ENCODE measurements around the gene VAV2.

Gene VAV2

DNA sequence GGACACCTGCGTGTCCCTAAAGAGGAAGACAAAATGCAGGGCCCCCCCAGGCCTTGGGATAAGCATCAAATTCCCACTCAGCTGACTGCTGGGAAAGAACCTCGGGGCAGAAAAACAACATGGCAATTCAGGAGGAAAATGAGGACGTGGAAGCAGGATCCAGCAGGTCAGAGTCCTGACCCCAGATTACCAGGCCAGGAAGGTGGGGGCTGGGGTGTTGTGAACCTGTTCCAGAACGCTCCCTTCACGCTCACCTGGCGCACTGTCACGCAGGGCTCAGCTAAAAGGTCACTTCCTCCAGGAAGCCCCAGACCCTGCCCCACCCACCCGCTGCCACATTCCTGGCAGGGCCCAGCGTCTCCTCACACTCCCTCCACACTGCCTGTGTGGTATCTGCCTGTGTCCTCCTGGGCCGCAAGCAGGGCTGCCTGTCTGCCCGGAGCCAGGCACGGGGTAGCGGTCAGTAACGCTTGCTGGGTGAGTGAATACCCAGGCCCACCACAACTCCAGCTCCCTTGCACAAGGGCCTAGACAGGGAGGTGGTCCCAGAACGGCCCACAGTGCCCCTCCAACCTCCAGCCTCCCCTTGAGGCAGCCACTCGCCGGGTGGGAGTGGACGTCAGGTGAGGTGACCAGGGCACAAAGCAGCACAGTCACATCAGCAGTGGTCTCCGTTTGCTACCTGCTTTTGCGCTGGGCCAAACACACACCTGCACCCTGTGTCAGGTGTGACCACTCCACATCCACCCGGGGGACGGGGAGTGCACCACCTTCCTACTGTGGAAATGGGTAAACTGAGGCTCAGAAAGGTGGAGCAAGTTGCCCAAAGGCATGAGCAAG, 18.1 kb downstream of the VAV2 start:
- H3K27ac Mint-ChIP-seq = no peak overlapping the region
- no peaks in the 10 kb centered on the region for H3K4me1 Mint-ChIP-seq (ENCODE audit: low read depth)
- no peak for DNase-seq
- H3K4me3 Mint-ChIP-seq = no peak overlapping the region
- no peaks in the 10 kb centered on the region for H3K36me3 Mint-ChIP-seq (ENCODE audit: low read depth)
- H3K27me3 Mint-ChIP-seq = no peaks in the 10 kb centered on the region
- H3K9me3 Mint-ChIP-seq = no peaks in the 10 kb centered on the region

DNA sequence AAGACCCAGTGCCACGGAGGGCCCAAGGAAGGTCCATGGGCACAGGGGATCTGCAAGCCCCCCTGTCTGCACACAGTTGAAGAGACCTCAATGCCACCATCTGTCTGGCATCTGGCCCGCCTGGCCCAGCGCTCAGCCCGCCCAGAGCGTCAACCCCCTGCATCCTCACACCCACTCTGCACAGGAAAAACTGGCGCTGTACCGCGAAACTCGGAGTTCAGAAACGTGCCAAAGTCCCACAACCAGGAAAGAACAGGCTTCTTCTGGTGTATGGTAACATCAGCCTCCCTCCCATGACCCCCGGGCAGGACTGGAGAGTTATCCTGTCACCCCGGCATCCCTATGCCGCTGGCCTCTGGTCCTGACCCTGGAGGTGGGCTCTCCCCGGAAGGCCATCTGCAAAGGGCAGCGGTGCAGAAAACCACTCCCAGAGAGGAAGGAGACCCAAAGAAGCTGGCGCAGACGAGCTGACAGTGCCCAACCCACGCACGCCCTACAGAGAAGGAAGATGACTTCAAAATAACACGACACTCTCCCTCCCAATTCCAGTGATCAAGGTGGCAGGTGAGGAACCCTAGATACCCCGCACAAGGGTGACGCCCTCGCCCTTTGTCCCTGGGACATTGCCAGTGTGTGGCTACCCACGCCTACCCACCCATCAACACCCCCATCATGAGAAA, 18.9 kb downstream of the VAV2 start:
- no peaks in the 10 kb centered on the region for H3K9me3 Mint-ChIP-seq
- H3K27ac Mint-ChIP-seq = no peak overlapping the region
- DNase-seq = no peak
- no peak overlapping the region for H3K4me3 Mint-ChIP-seq
- H3K27me3 Mint-ChIP-seq = no peaks in the 10 kb centered on the region
- H3K4me1 Mint-ChIP-seq (ENCODE audit: low read depth) = no peaks in the 10 kb centered on the region
- no peaks in the 10 kb centered on the region for H3K36me3 Mint-ChIP-seq (ENCODE audit: low read depth)

DNA sequence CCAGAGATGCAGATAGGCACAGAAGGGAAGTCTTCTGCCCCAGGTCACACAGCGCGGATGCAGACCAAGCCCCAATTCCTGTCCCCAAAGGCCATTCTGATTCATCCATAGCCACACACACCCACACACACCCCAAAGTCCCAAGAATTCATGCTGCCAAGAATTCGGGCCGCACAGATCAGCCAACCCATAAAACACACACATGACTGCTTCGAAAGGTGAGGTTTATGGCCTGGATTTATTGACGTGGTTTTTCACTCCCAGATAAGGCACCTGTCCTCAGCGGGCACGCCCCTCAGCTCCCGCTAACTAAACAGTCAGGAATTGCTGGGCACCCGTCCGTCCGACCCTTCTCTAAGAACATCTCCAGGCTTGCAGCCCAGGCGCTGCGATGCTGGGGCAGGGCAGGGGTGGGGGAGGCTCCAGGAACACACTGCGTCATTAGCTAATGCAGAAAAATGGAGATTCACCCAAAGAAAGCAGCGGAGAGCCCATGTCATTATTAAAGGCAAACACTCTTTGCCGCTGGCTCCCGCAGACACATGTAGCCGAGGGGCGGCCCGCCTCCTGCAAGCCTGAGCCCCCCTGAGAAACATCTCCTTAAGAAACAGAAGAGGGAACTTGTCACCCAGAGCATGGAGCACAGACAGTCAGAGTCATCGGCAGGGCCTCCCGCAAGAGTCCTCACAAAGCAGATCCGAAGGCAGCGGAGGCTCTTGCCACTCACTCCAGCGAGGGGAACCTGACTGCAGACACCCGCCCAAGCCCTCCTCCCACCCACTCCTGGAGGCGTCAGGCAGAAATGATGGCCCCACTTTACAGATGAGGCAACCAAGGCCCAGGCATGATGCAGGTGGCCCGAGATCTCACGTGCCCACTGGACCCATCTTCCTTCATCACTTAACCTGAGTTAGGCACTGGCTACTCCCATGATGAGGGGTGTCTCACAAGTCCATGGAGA, 19.9 kb downstream of the VAV2 start:
- Mint-ChIP-seq H3K9me3 (no peaks in the 10 kb centered on the region), H3K4me3 (no peak overlapping the region), H3K27me3 (no peaks in the 10 kb centered on the region), H3K4me1 (ENCODE audit: low read depth) (no peaks in the 10 kb centered on the region), H3K27ac (no peak overlapping the region), H3K36me3 (ENCODE audit: low read depth) (no peaks in the 10 kb centered on the region)
- no peak for DNase-seq

DNA sequence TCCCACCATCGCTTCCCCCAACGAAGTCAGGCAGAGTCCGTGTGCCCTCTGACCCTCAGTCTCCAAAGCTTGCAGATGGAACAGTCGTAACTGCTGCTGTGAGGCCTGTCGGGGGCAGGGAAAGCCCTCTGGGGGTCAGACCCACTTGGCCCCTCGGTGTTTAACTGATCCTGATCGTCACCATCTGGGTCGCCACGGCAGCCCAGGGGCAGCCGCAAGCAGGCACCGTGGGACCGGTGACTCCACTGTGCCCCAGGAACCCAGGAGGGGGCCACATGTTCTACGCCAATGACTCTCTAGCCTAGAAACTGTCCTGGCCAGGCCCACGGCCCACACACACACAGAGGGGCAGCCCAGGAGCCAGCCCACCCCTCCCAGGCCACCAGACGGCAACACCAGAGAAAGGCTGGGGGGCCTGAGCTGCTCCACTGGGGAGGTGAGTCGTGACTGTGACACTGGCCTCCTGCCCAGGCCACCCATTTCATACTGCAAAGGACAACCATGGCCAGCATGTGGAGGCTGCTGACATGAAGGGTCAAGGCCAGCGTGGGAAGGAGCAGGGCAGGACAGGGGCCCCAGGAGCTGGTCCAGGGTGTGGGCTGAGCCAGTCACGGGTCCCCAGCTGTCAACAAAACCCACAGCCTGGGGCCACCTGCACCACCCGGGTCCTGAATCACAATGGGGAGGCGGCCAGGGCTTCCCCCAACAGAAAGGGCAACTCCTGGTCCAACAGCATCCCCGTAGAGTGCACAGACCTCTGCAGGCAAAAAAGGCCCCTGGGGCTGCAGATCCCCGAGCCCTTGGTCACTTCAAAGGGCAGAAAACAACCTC, 20.8 kb downstream of the VAV2 start:
- no peaks in the 10 kb centered on the region for H3K4me1 Mint-ChIP-seq (ENCODE audit: low read depth)
- H3K36me3 Mint-ChIP-seq (ENCODE audit: low read depth) = no peaks in the 10 kb centered on the region
- H3K27me3 Mint-ChIP-seq = no peaks in the 10 kb centered on the region
- H3K9me3 Mint-ChIP-seq = no peaks in the 10 kb centered on the region
- H3K27ac Mint-ChIP-seq = no peak overlapping the region
- no peak overlapping the region for H3K4me3 Mint-ChIP-seq
- no peak for DNase-seq

DNA sequence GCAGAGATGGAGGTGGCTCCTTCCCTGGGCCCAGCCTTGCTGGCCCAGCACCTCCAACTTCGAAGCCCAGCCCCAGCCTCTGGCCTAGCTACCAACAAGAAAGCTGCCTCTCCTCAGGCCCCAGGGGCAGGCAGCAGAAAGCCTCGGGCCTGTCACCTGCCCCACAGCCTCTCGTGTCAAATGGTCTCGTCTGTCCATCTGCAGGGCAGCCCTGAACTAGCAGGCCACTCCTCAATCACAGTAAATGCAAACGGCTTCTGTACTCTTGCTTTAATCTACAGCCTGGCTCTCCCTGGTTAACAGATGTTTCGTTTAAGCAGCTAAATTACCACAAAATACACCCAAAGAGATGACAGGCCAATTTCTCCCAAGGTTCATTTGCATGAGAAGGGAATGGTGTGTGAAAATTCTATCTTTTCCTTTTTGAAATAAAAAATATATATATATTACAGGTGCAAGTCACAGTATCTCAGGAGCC, 21.5 kb downstream of the VAV2 start:
- Mint-ChIP-seq H3K4me3 (no peak overlapping the region), H3K4me1 (ENCODE audit: low read depth) (no peaks in the 10 kb centered on the region), H3K36me3 (ENCODE audit: low read depth) (no peaks in the 10 kb centered on the region), H3K9me3 (peaks cover 3% of the 10 kb centered on the region), H3K27ac (no peak overlapping the region), H3K27me3 (no peaks in the 10 kb centered on the region)
- no peak for DNase-seq

DNA sequence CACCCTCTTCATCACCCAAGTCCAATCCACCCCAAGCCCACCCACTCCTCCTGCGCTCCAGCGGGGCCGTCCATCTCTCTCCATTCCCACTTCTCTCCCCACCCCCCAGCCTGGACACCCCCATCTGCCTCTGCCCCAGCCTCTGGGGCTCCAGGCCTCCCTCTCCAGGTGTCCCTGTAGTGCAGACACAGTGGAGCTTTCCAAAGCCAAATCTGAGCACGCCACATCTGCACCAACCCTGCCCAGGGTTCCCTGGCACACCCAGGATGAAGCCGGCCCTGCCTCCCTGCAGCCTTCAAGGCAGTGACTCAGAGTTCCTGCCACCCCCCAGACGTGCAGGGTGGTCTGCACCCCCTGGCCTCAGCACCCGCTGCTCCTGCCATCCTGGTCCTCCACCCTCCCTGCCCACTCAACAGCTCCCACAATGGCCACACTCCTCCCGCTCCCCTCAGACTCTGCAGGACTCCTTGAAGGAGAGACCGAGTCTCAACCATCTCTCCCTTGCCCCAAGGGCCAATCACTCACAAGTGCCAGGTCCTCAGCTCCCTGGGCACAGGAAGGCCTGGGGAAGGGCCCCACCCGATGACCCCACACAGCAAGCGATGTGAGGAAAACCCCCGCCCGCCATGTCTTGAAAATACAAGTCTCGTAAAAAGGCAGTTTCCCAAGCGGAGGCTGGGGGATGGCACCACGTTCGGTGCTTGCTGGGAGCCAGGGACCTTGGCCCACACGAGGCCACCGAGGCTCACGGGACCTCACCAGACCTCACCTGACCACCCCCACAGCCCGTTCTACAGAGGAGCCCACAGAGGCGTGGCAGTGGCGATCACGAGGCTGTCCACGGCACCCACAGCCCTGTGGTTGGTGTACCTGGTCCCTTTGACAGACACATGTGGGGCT, 22.2 kb downstream of the VAV2 start:
- Mint-ChIP-seq H3K36me3 (ENCODE audit: low read depth) (no peaks in the 10 kb centered on the region), H3K27me3 (no peaks in the 10 kb centered on the region), H3K27ac (no peak overlapping the region), H3K9me3 (peaks cover 4% of the 10 kb centered on the region), H3K4me1 (ENCODE audit: low read depth) (no peaks in the 10 kb centered on the region), H3K4me3 (no peak overlapping the region)
- no peak for DNase-seq

DNA sequence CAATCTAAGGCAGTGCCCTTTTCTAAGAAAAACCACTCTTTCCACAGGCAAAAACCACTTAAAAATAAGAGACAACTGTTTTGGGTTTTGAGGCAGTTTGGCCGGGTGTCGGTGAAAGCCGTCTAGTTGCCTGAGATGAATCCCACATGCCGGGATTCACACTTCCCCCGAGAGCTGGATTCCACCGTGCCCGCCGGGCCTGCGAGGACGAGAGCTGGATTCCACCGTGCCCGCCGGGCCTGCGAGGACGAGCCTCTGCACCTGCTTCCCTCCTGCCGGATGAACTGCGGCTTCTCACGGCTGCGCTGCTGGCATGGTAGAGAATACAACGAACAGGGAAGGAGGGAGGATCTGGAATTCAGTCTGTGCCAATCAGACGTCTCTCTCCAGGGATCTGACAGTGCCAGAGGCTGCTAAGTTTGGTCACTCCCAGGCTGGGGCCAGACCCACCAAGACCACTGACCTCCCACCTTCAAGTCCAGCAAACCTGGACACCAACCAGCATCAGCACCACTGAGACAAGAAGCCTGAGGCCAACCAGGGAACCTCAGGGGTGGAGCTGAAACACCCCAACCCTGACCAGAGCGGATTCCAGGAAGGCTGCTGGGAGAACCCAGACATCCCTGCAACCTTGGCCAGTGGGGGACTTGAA, 23.0 kb downstream of the VAV2 start:
- Mint-ChIP-seq H3K9me3 (peaks cover 11% of the 10 kb centered on the region), H3K27ac (no peak overlapping the region), H3K4me1 (ENCODE audit: low read depth) (no peaks in the 10 kb centered on the region), H3K27me3 (no peaks in the 10 kb centered on the region), H3K36me3 (ENCODE audit: low read depth) (no peaks in the 10 kb centered on the region), H3K4me3 (no peak overlapping the region)
- no peak for DNase-seq

DNA sequence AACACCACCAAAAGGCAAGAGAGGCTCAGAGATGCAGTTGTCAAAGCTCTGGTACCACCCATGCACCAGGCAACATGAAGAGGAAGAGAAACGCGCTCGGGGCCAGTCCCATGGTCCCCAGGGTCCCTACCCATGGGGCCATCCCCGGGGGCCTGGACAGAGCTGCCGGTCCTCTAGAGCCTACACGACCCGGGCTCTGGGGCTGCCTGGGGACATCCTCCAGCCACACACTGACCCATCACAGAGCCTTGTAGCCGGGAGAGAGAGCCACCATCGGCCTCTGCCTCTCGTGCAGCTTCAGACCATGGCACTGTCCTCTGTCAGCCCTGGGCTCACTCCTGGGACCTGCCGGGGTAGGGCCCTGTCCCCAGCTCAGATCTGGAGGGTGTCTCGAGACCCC, 23.7 kb downstream of the VAV2 start:
- Mint-ChIP-seq H3K27ac (no peak overlapping the region), H3K9me3 (peaks cover 14% of the 10 kb centered on the region), H3K4me3 (no peak overlapping the region), H3K36me3 (ENCODE audit: low read depth) (no peaks in the 10 kb centered on the region), H3K4me1 (ENCODE audit: low read depth) (no peaks in the 10 kb centered on the region), H3K27me3 (no peaks in the 10 kb centered on the region)
- DNase-seq = no peak

DNA sequence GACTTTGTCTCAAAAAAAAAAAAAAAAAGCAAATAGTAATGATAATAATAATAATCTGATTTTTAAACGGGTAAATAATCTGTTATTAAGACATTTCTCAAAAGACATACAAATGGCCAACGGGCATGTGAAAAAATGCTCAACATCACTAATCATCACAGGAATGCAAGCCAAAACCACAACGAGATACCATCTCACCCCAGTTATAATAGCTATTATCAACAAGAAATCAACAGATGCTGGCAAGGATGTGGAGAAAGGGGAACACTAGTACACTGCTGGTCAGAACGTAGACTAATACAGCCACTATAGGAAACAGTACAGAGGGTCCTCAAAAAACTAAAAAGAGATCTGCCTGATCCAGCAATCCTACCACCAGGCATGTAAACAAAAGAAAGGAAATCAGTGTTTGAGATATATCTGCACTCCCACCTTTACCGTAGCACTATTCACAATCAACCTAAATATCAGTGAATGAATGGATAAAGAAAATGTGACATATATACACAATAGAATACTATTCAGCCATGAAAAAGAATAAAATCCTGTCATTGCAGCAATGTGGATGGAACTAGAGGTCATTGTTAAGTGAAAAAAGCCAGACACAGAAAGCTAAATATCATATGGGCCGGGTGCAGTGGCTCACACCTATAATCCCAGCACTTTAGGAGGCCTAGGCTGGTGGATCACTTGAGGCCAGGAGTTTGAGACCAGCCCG, 24.9 kb downstream of the VAV2 start:
- peaks cover 17% of the 10 kb centered on the region for H3K9me3 Mint-ChIP-seq
- no peaks in the 10 kb centered on the region for H3K4me1 Mint-ChIP-seq (ENCODE audit: low read depth)
- no peak overlapping the region for H3K27ac Mint-ChIP-seq
- H3K27me3 Mint-ChIP-seq = no peaks in the 10 kb centered on the region
- no peak for DNase-seq
- no peaks in the 10 kb centered on the region for H3K36me3 Mint-ChIP-seq (ENCODE audit: low read depth)
- no peak overlapping the region for H3K4me3 Mint-ChIP-seq

DNA sequence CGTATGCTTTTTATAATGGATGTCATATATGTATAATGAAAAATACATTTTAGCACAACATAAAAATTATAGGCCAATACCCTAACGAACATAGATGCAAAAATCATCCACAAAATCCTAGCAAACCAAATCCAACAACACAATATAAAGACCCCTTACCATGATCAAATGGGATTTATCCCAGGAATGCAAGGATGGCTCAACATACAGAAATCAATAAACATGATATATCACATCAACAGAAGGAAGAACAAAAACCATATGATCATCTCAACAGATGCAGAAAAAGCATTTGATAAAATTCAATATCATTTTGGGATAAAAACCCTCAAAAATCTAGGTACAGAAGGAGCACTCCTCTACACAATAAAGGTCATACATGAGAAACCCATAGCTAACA, 27.7 kb downstream of the VAV2 start:
- H3K4me1 Mint-ChIP-seq (ENCODE audit: low read depth) = no peaks in the 10 kb centered on the region
- H3K27me3 Mint-ChIP-seq = no peaks in the 10 kb centered on the region
- DNase-seq = no peak
- H3K4me3 Mint-ChIP-seq = no peak overlapping the region
- H3K9me3 Mint-ChIP-seq = peaks cover 17% of the 10 kb centered on the region
- no peak overlapping the region for H3K27ac Mint-ChIP-seq
- H3K36me3 Mint-ChIP-seq (ENCODE audit: low read depth) = no peaks in the 10 kb centered on the region

DNA sequence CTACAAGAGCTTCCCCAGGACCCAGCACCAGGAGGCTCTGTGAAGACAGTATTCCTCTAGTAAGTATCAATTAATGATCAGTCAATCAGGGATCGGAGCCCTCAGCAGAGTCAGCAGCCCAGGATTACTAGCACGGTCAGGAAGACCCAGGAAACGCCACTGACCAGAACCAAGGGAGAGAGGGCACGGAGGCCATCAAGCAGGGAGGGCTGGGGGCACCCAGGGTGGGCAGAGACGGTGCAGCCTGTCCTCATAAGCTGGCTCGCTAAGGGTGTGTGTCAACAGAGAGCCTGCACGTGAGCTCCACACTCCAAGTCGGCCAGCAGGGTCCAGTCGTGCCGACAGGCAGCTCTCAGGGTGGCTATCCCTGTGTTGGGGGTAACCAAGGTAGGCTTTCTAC, 29.0 kb downstream of the VAV2 start:
- Mint-ChIP-seq H3K36me3 (ENCODE audit: low read depth) (no peaks in the 10 kb centered on the region), H3K9me3 (peaks cover 17% of the 10 kb centered on the region), H3K4me1 (ENCODE audit: low read depth) (no peaks in the 10 kb centered on the region), H3K4me3 (no peak overlapping the region), H3K27me3 (no peaks in the 10 kb centered on the region), H3K27ac (no peak overlapping the region)
- DNase-seq = no peak

DNA sequence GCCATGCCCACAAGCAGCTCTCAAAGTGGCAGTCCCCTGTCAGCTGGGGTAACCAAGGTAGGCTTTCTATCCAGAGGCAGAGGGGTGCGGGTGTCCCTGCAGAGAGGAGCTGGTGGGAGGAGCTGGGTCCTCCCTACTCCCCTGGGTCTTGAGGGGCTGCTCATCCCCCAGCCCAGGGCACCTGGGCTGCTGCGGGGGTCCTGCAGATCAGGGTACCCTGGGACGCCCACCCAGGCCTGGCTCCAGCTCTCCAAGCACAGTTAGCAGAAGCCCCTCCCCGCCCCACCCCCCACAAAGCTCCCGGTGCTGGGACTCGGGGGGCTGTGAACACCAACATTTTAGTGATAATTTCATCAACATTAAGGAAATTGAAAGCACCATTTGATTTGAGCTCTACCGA, 29.8 kb downstream of the VAV2 start:
- Mint-ChIP-seq H3K27me3 (no peaks in the 10 kb centered on the region), H3K4me3 (no peak overlapping the region), H3K9me3 (peaks cover 17% of the 10 kb centered on the region), H3K27ac (no peak overlapping the region), H3K4me1 (ENCODE audit: low read depth) (peaks cover 3% of the 10 kb centered on the region), H3K36me3 (ENCODE audit: low read depth) (no peaks in the 10 kb centered on the region)
- no peak for DNase-seq

Data from activated T-cell treated with anti-CD3 and anti-CD28 coated beads, Interleukin-2, amount 50 U/mL, for 24 hours (primary cell).